Urinary bladder (tissue), 4 donors: ENCODE measurements around the gene GABRP. TPM values are rescaled to one million over a fixed set of nuclear protein-coding genes. Genes with fewer than 3 reads are reported as not detected.
"Not testable (repeated sequence)": the region's sequence is repeated elsewhere in the genome, so short reads cannot be mapped to it uniquely, and the experiment has no call there.

Experiments used
- DNase-seq: peaks from one replicate; pipeline ENCODE4 v3.0.0-alpha.2; 2015; ENCODE audit errors: extremely low spot score
- H3K27ac ChIP-seq: one replicate; pipeline ENCODE4 v1.5.1; 2013; ENCODE audit warnings: low read depth, mild to moderate bottlenecking, moderate library complexity
- H3K36me3 ChIP-seq: one replicate; pipeline ENCODE4 v1.6.1; 2013; ENCODE audit warnings: mild to moderate bottlenecking, moderate library complexity; ENCODE audit not compliant: insufficient read depth
- H3K4me1 ChIP-seq: one replicate; pipeline ENCODE4 v1.6.1; 2013; ENCODE audit warnings: mild to moderate bottlenecking, moderate library complexity; ENCODE audit not compliant: insufficient read depth
- H3K4me3 ChIP-seq: one replicate; pipeline ENCODE4 v1.5.1; 2013; ENCODE audit warnings: low read depth, low read length
- WGBS: extraction: QIAGEN DNeasy Blood & Tissue Kit; methylation state at CpG from one replicate; pipeline ENCODE4 v1.1.7; 2013; 5-methylcytosine and 5-hydroxymethylcytosine counted together
- polyA plus RNA-seq: library from polyadenylated mRNA; stranded (reverse); fragments of 200-250 nt; gene quantifications from one replicate; pipeline ENCODE4 v1.2.3, GENCODE V29; 2013
- total RNA-seq: library from RNA; depleted of rRNA; stranded (reverse); fragments of >200 nt; gene quantifications from one replicate; pipeline ENCODE4 v1.2.3, GENCODE V29; 2014
- donor health status: healthy with polysubstance abuse.
- donor health status: healthy.

GABRP gene
- total and polyA plus RNA-seq, 2 donors, result 0.06 to 2.0 TPM

- no peaks in the 10 kb centered on the region for H3K4me1 ChIP-seq
- no peaks in the 10 kb centered on the region for H3K36me3 ChIP-seq
- no peak for DNase-seq
- no peak overlapping the region for H3K4me3 ChIP-seq
- no peak overlapping the region for H3K27ac ChIP-seq
- WGBS, result 66% methylated on average over 13 of the region's 13 CpGs
These were observed 34.5 kb upstream of the GABRP start for GRCh38 chr5:170748951-170749471.

GRCh38 chr5:170749911-170750431 lies 33.6 kb upstream of the GABRP start:
- 65% methylated on average over 7 of the region's 7 CpGs for WGBS
- Histone ChIP-seq H3K4me3 (no peak overlapping the region), H3K36me3 (no peaks in the 10 kb centered on the region), H3K4me1 (no peaks in the 10 kb centered on the region), H3K27ac (no peak overlapping the region)
- DNase-seq, result no peak

DNA sequence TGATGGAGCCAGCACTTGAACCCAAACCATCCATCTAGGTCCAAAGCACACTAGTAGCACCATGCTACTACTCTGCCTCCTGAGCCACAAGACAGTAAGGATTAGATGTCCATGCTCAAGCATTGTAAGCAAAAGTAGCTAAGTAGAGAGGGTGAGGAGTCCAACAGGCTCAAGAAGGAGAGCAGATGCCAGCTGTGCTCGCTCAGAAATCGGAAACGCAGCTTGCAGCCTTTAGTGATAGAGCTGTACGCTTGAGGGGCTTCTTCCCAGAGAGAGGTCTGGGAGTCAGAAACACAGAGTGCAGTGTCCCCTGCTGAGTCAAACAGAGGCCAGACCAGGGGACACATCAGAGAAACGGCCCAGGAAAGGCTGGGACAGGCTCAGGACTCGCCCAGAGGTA lies 32.7 kb upstream of the GABRP start:
- Histone ChIP-seq H3K36me3 (no peaks in the 10 kb centered on the region), H3K4me3 (no peak overlapping the region), H3K4me1 (no peaks in the 10 kb centered on the region), H3K27ac (no peak overlapping the region)
- WGBS, result 58% methylated on average over 6 of the region's 6 CpGs
- DNase-seq, result no peak

- Histone ChIP-seq H3K27ac (no peak overlapping the region), H3K4me3 (no peak overlapping the region), H3K36me3 (no peaks in the 10 kb centered on the region), H3K4me1 (no peaks in the 10 kb centered on the region)
- DNase-seq, result no peak
- WGBS, result 57% methylated on average over 11 of the region's 11 CpGs
These were observed 31.9 kb upstream of the GABRP start for GRCh38 chr5:170751631-170752030.

DNA sequence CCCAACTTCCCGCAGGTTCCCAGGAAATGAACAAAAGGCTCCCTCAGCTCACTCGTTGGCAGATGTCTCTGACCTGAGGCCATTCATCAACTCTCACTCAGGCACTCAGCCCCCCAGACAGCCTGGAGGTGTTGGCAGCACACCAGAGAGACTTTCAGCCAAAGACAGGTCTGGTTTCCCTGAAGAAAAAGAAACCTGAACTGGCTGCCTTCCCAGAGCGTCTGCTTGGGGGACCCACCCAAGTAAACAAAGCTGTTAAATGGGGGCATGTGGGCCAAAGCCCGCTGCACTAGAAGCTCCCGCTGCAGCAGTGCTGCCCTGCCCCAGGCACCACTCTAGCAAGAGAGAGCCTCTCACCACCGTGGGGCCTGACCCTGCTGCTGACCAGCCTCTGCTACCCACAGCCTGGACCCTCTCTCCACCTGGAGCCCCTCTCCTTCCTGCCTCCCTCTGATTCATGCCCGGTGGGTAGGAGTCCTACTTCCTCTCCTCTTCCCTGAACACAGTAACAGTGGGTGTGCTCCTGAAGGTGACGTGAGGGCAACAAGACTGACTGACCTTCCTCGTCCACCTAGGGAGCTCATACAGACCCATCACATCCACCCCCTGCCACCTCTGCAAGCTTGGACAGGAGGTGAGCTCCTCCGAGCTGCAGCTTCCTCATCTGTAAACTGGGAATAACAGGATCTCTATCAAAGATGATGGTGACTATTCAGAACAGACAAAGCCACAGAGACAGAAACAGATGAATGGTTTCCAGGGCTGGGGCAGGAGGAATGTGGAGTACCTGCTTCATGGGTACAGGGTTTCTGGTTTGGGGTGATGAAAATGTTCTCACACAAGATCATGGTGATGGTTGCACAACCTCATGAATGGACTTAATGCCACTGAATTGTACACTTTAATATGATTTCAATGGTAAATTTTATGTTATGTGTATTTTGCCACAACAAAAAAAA lies 31.0 kb upstream of the GABRP start:
- no peaks in the 10 kb centered on the region for H3K36me3 ChIP-seq
- no peaks in the 10 kb centered on the region for H3K4me1 ChIP-seq
- DNase-seq, result no peak
- no peak overlapping the region for H3K27ac ChIP-seq
- WGBS, result 46% methylated on average over 10 of the region's 10 CpGs
- no peak overlapping the region for H3K4me3 ChIP-seq

GRCh38 chr5:170753311-170753710 lies 30.2 kb upstream of the GABRP start:
- Histone ChIP-seq H3K4me3 (no peak overlapping the region), H3K27ac (no peak overlapping the region), H3K36me3 (no peaks in the 10 kb centered on the region), H3K4me1 (no peaks in the 10 kb centered on the region)
- no peak for DNase-seq

DNA sequence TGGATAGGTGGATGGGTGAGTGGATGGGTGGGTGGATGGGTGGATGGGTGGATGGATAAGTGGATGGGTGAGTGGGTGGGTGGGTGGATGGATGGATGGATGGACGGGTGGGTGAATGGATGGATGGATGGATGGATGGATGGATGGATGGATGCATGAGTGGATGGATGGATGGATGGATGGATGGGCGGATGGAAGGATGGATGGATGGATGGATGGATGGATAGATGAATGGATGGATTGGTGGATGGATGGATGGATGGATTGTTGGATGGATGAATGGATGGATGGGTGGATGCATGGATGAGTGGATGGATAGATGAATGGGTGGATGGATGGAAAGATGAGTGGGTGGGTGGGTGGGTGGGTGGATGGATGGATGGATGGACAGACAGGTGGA lies 29.0 kb upstream of the GABRP start:
- H3K4me1 ChIP-seq, H3K36me3 ChIP-seq, DNase-seq, H3K27ac ChIP-seq, H3K4me3 ChIP-seq: not testable (repeated sequence)
- 91% methylated on average over 2 of the region's 2 CpGs for WGBS

GRCh38 chr5:170755679-170756456 lies 27.7 kb upstream of the GABRP start:
- WGBS, result 72% methylated on average over 7 of the region's 7 CpGs
- no peaks in the 10 kb centered on the region for H3K36me3 ChIP-seq
- H3K4me3 ChIP-seq, result no peak overlapping the region
- no peak for DNase-seq
- no peak overlapping the region for H3K27ac ChIP-seq
- no peaks in the 10 kb centered on the region for H3K4me1 ChIP-seq

- no peak for DNase-seq
- H3K4me3 ChIP-seq, result no peak overlapping the region
- no peak overlapping the region for H3K27ac ChIP-seq
- no peaks in the 10 kb centered on the region for H3K4me1 ChIP-seq
- 92% methylated on average over 8 of the region's 8 CpGs for WGBS
- H3K36me3 ChIP-seq, result no peaks in the 10 kb centered on the region
These were observed 26.8 kb upstream of the GABRP start for GRCh38 chr5:170756691-170757090.

GRCh38 chr5:170757182-170757601 lies 26.3 kb upstream of the GABRP start:
- Histone ChIP-seq H3K4me3 (no peak overlapping the region), H3K27ac (no peak overlapping the region), H3K4me1 (no peaks in the 10 kb centered on the region), H3K36me3 (no peaks in the 10 kb centered on the region)
- 19% methylated on average over 4 of the region's 4 CpGs for WGBS
- DNase-seq, result no peak

GRCh38 chr5:170757669-170758068 lies 25.9 kb upstream of the GABRP start:
- no peak for DNase-seq
- no peak overlapping the region for H3K4me3 ChIP-seq
- 80% methylated on average over 2 of the region's 2 CpGs for WGBS
- no peaks in the 10 kb centered on the region for H3K36me3 ChIP-seq
- H3K27ac ChIP-seq, result no peak overlapping the region
- H3K4me1 ChIP-seq, result no peaks in the 10 kb centered on the region

DNA sequence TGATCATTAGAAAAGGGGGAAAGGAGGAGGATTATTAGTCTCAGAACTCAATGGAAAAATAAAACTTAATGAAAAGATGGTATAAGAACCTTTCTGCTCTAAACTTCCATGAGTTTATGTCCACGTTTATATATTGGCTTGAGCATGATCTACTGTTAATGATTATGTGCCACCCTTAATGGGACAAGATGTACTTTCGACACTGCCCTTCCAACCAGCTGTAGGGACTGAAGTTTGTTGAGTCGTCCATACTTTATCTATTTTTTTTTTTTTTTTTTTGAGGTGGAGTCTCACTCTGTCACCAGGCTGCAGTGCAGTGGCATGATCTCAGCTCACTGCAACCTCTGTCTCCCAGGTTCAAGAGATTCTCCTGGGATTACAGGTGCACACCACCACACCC lies 25.0 kb upstream of the GABRP start:
- no peak overlapping the region for H3K27ac ChIP-seq
- H3K4me3 ChIP-seq, result no peak overlapping the region
- H3K36me3 ChIP-seq, result no peaks in the 10 kb centered on the region
- 90% methylated on average over 3 of the region's 3 CpGs for WGBS
- no peaks in the 10 kb centered on the region for H3K4me1 ChIP-seq
- no peak for DNase-seq

- WGBS, result 62% methylated on average over 9 of the region's 9 CpGs
- no peaks in the 10 kb centered on the region for H3K4me1 ChIP-seq
- H3K27ac ChIP-seq, result no peak overlapping the region
- no peak for DNase-seq
- H3K36me3 ChIP-seq, result no peaks in the 10 kb centered on the region
- H3K4me3 ChIP-seq, result no peak overlapping the region
These were observed 23.4 kb upstream of the GABRP start for GRCh38 chr5:170760113-170760512.
